ENCODE results near the gene FAM111B.

The FAM111B gene

DNA sequence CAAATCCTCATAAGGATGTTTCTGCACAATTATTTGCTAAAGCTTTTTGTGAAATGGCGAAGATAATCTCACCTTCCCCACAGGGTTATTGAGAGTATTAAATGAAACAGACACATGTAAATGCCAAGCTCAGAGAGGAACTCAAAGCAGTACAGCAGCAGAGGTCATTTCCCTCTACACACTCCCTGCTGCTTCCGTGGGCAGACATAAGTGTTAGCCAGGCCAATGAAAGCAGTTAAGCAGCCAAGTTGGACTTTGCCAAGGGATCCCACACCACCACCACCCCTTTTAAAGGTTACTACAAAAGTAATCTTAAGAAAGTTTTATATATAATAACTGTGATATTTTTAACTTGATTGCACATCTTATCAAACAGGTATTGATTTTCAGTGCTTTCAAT is 31.6 kb downstream of the FAM111B start:
- peaks cover 2% of the 10 kb centered on the region for H3K4me1 ChIP-seq (ENCODE audit: insufficient read depth, poor library complexity, severe bottlenecking)
- no peak overlapping the region for H3K27ac ChIP-seq (ENCODE audit: poor library complexity, severe bottlenecking)
- no peaks in the 10 kb centered on the region for H3K27me3 ChIP-seq (ENCODE audit: insufficient read depth, poor library complexity, severe bottlenecking)
- TF ChIP-seq, protein P1, sequence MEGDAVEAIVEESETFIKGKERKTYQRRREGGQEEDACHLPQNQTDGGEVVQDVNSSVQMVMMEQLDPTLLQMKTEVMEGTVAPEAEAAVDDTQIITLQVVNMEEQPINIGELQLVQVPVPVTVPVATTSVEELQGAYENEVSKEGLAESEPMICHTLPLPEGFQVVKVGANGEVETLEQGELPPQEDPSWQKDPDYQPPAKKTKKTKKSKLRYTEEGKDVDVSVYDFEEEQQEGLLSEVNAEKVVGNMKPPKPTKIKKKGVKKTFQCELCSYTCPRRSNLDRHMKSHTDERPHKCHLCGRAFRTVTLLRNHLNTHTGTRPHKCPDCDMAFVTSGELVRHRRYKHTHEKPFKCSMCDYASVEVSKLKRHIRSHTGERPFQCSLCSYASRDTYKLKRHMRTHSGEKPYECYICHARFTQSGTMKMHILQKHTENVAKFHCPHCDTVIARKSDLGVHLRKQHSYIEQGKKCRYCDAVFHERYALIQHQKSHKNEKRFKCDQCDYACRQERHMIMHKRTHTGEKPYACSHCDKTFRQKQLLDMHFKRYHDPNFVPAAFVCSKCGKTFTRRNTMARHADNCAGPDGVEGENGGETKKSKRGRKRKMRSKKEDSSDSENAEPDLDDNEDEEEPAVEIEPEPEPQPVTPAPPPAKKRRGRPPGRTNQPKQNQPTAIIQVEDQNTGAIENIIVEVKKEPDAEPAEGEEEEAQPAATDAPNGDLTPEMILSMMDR (IDR thresholded peaks at IDR 0.05; ENCODE audit: poor library complexity, severe bottlenecking), result no peak
- no peaks in the 10 kb centered on the region for H3K9me3 ChIP-seq (ENCODE audit: severe bottlenecking)
- DNase-seq (ENCODE audit: low spot score), result no peak
- no peak overlapping the region for H3K4me3 ChIP-seq (ENCODE audit: severe bottlenecking)
- H3K36me3 ChIP-seq (ENCODE audit: low read depth), result peaks cover 14% of the 10 kb centered on the region
- ATAC-seq (ENCODE audit: low read depth), result no peak

DNA sequence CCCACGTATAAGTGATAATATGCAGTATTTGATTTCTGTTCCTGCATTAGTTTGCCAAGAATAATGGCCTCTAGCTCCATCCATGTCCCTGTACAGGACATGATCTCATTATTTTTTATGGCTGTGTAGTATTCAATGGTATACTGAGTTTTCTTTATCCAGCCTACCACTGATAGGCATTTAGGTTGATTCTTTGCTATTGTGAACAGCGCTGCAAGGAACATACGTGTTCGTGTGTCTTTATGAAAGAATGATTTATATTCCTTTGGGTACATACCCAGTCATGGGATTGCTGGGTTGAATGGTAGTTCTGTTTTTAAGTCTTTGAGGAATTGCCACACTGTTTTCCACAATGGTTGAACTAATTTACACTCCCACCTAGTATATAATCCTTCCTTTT is 34.2 kb downstream of the FAM111B start:
- DNase-seq (ENCODE audit: low spot score) (no peak), ATAC-seq (ENCODE audit: low read depth) (no peak)
- TF ChIP-seq, protein P1 (IDR thresholded peaks at IDR 0.05; ENCODE audit: poor library complexity, severe bottlenecking), result no peak
- Histone ChIP-seq H3K4me3 (ENCODE audit: severe bottlenecking) (no peak overlapping the region), H3K27me3 (ENCODE audit: insufficient read depth, poor library complexity, severe bottlenecking) (no peaks in the 10 kb centered on the region), H3K9me3 (ENCODE audit: severe bottlenecking) (no peaks in the 10 kb centered on the region), H3K4me1 (ENCODE audit: insufficient read depth, poor library complexity, severe bottlenecking) (peaks cover 15% of the 10 kb centered on the region), H3K27ac (ENCODE audit: poor library complexity, severe bottlenecking) (peak overlapping the region; percentile 84), H3K36me3 (ENCODE audit: low read depth) (peaks cover 11% of the 10 kb centered on the region)

DNA sequence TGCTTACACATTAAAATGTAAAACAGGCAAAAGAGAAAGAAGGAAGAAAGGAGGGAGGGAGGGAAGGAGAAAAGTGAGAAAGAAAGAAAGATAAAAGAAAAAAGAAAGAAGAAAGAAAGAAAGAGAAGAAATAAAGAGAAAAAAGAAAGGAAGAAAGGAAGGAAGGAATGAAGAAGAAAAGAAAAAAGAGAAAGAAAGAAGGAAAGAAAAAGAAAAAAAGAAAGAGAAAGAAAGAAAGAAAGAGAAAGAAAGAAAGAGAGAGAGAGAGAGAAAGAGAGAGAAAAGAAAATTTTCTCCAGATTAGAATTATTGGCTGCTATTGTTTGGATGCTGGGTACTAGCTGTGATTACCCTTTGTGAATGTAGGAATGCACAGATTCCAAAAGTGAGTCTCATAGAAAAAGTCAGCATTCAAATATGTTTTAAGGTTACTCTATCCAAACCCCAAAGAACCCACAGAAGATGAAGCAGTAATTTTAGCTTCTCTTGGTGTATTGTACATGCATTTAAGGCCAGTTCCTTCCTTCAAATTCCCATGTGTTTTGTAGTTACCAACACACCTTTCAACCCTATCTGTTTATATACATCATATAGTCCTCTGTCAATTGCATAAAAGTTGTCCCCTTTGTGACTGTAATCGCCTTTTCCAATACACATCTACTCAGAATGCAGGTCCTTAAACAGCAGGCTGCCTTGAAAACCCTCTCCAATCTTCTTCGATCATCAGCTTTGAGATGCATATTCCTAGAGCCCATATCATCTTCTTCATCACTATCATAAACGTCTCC is 34.8 kb downstream of the FAM111B start:
- ATAC-seq (ENCODE audit: low read depth), result no peak
- peak overlapping the region; percentile 84 for H3K4me3 ChIP-seq (ENCODE audit: severe bottlenecking)

DNA sequence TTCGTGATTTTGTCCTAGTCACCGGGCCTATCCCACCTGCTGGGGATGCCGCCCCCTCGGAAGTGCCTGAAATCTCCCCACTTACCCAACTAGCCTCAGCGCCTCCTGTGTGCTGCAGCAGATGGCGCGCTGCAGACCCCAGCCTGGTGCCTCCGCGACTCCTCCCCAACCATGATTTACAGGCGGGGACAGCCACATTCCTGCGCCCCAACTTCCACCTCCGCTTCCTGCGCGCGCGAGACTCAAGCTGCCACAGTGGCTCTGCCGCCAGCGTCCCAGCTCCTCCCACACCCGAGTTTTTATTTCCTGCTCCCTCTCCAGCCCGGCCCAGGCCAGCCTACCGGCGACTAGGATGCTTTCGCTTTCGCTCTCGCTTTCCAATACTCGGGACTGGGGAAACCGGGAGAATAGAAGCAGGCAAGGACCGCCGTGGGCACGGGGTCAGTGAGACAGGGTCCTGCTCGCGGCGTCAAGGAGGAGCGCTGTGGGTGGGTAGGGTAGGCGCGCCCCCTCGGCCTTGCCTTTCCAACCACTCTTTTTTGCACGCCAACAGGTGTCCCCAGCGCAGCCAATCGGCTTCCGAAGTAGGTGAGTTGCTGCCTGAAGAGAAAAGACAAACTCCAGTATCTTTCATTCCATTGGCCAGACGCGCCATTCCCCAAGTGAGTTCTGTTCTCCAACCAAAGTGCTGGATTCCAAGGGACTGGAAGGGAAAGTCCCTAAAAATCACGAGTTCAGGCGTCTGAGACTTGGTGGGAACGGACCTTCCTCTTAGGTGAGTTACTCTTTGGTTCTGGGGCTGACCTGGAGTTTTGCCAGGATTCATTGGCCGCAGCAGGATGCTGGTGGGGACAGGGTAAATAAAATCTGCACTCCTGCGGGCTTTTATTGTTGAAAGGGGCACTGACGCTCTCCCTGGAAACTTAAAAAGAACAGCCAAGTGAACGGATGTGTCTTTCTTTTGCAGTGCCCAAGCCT is 35.8 kb downstream of the FAM111B start, which contains the start of gene FAM111A:
TSS of gene FAM111A (plus strand) at position 327 of the 978 bp plus-strand sequence. CDS start 6,017 bp downstream, outside the sequence.
- peak; percentile 77 for ATAC-seq (ENCODE audit: low read depth)

More for the DNA sequence above, 34.8 kb downstream of the FAM111B start:
- Histone ChIP-seq H3K36me3 (ENCODE audit: low read depth) (peaks cover 18% of the 10 kb centered on the region), H3K27ac (ENCODE audit: poor library complexity, severe bottlenecking) (peak overlapping the region; percentile 84), H3K9me3 (ENCODE audit: severe bottlenecking) (no peaks in the 10 kb centered on the region), H3K4me1 (ENCODE audit: insufficient read depth, poor library complexity, severe bottlenecking) (peaks cover 22% of the 10 kb centered on the region), H3K27me3 (ENCODE audit: insufficient read depth, poor library complexity, severe bottlenecking) (no peaks in the 10 kb centered on the region)
- DNase-seq (ENCODE audit: low spot score), result no peak
- TF ChIP-seq, protein P1 (IDR thresholded peaks at IDR 0.05; ENCODE audit: poor library complexity, severe bottlenecking), result no peak

More for the DNA sequence above, 35.8 kb downstream of the FAM111B start, which contains the start of gene FAM111A:
- peak within 1 kb of the TSS; percentile 84 for H3K4me3 ChIP-seq (ENCODE audit: severe bottlenecking)
- peaks cover 22% of the 10 kb centered on the region for H3K4me1 ChIP-seq (ENCODE audit: insufficient read depth, poor library complexity, severe bottlenecking)
- no peaks in the 10 kb centered on the region for H3K9me3 ChIP-seq (ENCODE audit: severe bottlenecking)
- peak; percentile 90 for DNase-seq (ENCODE audit: low spot score)
- H3K27ac ChIP-seq (ENCODE audit: poor library complexity, severe bottlenecking), result peak within 1 kb of the TSS; percentile 84
- no peaks in the 10 kb centered on the region for H3K27me3 ChIP-seq (ENCODE audit: insufficient read depth, poor library complexity, severe bottlenecking)
- TF ChIP-seq, protein P1 (IDR thresholded peaks at IDR 0.05; ENCODE audit: poor library complexity, severe bottlenecking), result peak; percentile 53
- peaks cover 28% of the 10 kb centered on the region for H3K36me3 ChIP-seq (ENCODE audit: low read depth)
